HG03575 (cell line): ENCODE measurements around the gene C19orf81.
"Not testable (repeated sequence)": the region's sequence is repeated elsewhere in the genome, so short reads cannot be mapped to it uniquely, and the experiment has no call there.

Source experiments
- ATAC-seq: cut with Tn5 transposase; IDR thresholded peaks from one replicate; pipeline ENCODE4 v1.9.1; 2021; ENCODE audit not compliant: unreplicated experiment, insufficient number of reproducible peaks, low FRiP score; ENCODE audit errors: extremely low read depth

The C19orf81 gene

GRCh38 chr19:50649433-50650391, at the start of gene C19orf81:
C19orf81 (plus strand) TSS chr19:50649445; CDS start chr19:50649445, 0 bp downstream.
- no peak for ATAC-seq

DNA sequence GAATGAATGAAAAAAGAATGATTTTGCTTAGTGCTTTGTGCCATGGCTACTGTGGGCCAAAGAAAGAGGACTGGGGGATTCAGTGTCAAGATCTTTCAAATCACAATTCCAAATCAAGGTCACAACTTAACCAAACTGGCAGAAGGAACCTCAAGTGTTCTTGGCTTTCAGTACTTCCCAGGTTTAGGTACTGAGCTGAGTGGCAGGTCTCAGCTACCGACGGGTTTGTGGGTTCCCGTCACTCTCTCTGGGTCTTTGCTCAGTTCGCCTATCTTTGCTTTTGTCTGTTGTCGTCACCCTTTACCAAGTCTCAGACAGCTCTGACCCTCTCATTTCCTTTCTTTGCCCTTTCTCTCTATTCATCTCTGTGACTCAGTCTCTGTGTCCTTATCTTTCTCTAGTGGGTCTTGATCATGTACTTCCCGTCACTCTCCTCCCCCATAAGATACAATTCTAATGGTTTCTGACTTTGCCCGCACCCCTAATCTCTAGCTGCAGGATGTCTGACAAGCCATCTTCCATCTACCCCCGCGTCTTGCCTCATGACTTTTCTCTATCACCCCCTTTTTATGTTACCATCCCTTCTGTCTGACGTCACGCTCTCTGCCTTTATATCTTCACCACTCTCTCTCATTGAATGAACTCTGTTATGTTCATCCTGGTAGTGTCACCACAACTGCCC, 47.7 kb upstream of the C19orf81 start:
- ATAC-seq = no peak

DNA sequence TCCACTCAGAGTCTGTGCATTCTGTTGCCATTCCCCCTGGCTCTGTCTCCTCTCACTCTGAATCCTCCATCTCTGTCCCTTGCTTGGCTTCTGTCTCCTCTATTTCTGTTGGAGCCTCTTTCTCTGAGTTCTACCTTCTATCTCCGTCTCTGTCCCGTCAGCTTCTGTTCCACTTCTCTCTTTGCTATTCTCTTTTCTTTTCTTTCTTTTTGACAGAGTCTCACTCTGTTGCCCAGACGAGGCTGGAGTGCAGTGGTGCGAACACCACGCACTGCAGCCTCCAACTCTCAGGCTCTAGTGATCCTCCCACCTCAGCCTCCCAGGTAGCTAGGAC, 47.2 kb upstream of the C19orf81 start:
- ATAC-seq = no peak

DNA sequence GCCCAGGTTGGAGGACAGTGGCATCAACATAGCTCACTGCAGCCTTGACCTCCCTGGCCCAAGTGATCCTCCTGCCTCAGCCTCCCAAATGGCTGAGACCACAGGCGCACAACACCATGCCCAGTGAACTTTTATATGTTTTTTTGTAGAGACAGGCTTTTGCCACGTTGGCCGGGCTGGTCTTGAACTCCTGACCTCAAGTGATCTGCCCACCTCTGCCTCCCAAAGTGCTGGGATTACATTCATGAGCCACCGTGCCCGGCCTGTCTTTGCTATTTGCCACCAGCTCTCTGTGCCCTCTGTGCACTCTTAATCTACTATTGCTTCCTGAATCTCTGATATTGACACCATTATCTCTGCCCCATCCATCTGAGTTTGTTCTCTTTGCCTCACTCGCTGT, 46.7 kb upstream of the C19orf81 start:
- ATAC-seq = no peak

GRCh38 chr19:50602935-50603334, 46.3 kb upstream of the C19orf81 start:
- no peak for ATAC-seq

- not testable (repeated sequence) for ATAC-seq
Measured at GRCh38 chr19:50604264-50605073, 44.8 kb upstream of the C19orf81 start.

DNA sequence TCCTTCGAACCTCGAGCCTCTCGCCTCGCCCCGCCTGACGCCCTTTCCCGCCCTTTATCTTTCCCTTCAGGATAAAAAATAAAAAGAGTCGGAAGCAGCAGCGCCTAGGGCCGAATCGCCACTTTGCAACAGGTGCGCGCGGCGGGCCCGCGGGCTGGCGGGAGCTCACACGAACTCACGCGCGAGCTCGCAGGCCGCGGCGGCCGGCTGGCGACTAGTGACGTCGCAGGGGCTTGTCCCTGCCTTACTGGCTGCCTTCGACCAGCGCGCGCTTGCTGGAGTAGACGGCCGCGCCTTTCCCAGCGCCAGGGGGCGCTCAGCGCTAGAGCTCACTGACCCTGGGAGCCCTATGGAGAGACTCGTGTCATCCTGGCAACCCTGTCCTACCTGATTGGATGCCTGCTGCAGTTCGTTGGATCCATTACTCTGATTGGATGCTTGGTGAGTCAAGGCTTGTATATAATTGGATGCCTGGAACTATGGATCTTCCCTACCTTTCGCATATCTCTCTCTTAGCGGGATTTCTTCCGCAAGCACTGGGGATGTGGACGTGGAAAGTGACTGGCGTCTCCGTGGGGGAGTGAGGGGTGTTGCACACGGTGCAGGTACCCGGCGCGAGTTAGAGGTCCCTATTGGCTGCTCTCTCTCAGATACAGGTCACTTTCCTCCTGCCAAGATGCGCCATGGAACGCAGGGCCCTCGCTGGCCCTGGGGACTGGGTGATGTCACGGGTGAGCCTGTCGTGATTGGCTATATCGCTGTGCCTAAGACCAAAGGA, 43.0 kb upstream of the C19orf81 start:
- ATAC-seq = not testable (repeated sequence)

DNA sequence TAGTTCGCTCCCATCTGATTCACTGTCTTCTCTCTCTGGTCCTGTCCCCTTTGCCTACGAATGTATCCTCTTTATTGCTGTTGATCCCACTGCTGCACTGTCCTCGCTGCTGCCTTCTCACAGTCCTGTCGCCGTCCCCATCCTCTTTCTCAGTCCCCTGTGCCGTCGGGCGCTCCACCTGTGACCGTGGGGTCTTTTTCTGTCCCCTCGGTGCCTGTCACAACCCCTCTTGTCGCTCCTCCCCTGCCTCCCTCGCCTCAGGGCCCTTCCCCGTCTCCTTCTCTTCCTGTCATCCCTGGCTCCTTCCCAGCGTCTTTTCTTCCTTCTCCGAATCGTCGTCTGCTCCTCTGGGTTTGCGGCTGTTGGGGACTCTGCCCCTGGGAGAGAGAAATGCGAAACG, 41.9 kb upstream of the C19orf81 start:
- ATAC-seq = no peak

DNA sequence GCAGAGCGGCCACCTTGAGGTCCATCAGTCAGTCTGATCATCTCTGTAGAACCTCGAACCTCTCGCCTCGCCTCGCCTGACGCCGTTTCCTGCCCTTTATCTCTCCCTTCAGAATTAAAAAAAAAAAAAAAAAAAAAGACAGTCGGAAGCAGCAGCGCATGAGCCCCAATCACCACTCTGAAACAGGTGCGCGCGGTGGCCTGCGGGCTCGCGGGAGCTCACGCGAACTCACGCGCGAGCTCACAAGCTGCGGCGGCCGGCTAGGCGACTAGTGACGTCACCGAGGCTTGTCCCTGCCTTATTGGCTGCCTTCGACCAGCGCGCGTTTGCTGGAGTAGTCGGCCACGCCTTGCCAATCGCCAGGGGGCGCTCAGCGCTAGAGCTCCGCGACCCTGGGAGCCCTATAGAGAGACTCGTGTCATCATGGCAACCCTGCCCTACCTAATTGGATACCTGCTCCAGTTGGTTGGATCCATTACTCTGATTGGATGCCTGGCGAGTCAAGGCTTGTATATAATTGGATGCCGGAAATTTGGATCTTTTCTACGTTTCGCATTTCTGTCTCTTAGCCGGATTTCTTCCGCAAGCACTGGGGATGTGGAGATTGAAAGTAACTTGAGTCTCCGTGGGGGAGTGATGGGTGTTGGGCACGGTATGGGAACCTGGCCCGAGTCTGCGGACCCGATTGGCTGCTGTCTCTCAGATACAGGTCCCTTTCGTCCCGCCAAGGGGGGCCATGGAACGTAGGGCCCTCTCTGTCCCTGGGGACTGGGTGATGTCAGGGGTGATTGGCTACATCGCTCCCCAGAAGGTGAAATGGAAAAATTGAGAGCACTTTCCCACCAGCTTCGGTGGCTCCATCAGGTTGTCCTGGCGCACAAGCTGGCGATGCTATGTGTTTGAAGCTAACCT, 41.1 kb upstream of the C19orf81 start:
- no peak for ATAC-seq

DNA sequence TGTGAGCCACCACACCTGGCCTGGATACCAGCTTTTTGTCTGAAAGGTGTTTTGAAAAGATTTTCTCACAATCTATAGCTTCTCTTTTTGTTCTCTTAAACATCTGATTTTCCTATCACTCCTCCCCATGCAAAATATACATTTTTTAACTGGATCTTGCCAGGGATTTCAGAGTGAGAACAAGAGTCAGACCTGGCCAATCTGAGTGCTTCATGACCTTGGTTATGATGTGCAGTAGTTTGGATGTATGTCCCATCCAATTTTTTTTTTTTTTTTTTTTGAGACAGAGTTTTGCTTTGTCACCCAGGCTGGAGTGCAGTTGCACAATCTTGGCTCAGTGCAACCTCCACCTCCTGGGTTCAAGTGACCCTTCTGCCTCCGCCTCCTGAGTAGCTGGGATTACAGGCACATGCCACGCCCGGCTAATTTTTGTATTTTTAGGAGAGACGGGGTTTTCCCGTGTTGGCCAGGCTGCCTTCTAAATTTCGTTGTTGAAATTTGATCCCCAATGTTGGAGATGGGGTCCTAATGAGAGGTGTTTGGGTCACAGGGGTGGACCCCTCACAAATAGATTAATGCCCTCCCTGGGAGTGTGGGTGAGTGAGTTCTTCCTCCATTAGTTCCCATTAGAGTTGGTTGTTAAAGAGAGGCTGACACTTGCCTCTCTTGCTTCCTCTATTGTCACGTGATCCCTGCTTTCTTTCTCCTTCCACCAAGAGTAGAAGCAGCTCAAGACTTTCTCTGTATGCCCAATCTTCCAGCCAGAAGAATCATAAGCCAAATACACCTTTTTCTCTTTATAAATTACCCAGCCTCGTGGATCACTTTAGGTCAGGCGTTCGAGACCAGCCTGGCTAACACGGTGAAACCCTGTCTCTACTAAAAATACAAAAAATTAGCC, 36.5 kb upstream of the C19orf81 start:
- not testable (repeated sequence) for ATAC-seq

- ATAC-seq = not testable (repeated sequence)
Measured at GRCh38 chr19:50618379-50618778, 30.9 kb upstream of the C19orf81 start.

- not testable (repeated sequence) for ATAC-seq
Measured at GRCh38 chr19:50619184-50619583, 30.1 kb upstream of the C19orf81 start.

DNA sequence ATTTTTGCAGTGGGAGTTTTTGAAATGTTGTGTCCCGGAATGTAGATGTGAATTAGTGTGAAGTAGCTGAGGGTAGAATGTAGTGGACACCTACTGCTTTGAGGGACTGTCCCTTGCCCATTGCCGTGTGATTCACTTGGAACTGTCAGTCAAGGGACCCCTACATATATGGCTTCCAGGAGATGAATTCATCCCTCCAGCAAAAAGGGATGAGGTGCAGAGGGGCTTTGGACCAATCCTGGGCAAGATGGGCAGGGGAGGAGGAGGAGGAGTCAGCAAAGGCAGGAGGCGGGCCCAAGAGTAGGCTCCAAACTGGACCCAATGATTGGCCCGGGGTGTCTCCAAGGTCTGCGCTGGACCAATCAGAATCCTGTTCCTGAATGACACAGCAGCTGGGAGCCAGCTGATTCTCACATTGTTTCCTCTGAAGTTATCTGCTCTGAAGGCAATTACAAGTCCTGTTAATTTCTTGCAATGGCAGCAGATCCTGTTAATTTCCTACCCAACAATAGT, 28.8 kb upstream of the C19orf81 start:
- ATAC-seq = not testable (repeated sequence)

DNA sequence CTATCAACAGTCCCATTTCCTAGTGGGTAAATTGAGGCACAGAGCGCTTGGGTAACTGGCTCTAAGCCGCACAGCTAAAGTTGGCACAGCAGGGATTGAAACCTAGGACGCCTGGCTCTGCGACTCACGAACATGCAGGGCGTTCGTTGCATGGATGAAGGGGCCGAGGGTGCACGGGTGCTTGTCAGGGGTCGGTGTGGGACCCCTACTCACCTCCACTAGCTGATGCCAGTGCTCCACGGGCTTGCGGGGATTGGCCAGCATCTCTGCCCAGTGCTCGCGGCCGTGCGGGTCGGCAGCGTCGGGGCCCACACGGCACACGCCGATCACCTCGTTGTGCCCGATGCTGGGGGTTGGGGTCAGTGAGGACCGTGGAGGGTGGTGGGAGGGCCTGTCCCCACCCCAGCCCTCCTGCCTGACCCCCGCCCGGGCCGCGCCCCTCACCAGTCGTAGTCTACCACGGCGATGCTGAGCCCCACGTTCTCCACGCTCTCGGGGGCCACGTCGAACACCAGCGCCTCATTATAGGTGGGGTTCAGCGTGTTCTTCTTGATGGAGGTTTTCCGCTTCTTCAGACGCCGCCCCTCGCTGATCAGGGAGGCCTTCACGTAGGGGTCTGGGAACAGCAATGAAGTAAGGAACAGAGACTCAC, 24.2 kb upstream of the C19orf81 start:
- no peak for ATAC-seq

- no peak for ATAC-seq
Measured at GRCh38 chr19:50626011-50626410, 23.2 kb upstream of the C19orf81 start.

DNA sequence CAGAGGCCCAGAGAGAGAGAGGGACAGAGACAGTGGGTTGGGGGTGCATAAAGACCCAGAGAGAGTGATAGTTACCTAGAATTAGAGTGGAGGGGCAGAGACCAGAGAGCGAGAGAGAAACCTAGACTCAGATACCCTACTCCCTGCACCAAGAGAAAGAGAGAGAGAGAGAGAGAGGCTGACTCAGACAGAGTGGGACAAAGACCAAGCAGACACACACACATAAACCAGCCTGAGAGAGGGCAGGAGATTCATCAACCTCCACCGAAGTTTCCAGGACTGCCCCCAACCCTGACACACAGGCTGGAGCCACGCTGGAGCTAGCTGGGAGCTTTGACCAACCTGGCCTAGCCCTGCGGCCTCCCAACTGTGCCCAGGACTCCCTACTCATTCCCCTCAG, 22.4 kb upstream of the C19orf81 start:
- ATAC-seq = no peak
